BJ (cell line): ENCODE measurements around the gene OXTR. TPM values are rescaled to one million over a fixed set of nuclear protein-coding genes. Genes with fewer than 3 reads are reported as not detected.

Experiments used
- CTCF ChIA-PET: fragments of 350-600 bp; formaldehyde crosslinking; extraction: SDS; loops from one replicate; lab custom pipeline; 2021; ENCODE audit warnings: antibody characterized with exemption, inconsistent platforms; lab: Yijun Ruan, JAX
- POLR2A ChIA-PET: fragments of 300-600 bp; sonication (Branson Sonifier 250); formaldehyde crosslinking; extraction: SDS; loops from one replicate; lab custom pipeline; 2021; ENCODE audit warnings: antibody characterized with exemption; lab: Charles Lee
- DNase-seq: peaks from one replicate; pipeline ENCODE4 v3.0.0-alpha.2; 2011; ENCODE audit warnings: low read depth
- H3K27me3 ChIP-seq: 2 replicates; pipeline ENCODE4 v1.6.0; 2011; ENCODE audit warnings: low read length; ENCODE audit not compliant: control insufficient read depth, insufficient read depth
- H3K36me3 ChIP-seq: 2 replicates; pipeline ENCODE4 v1.5.1; 2011; ENCODE audit warnings: low read length; ENCODE audit not compliant: control insufficient read depth, insufficient read depth
- H3K4me3 ChIP-seq: 2 replicates; pipeline ENCODE4 v1.5.1; 2011; ENCODE audit warnings: low read depth, mild to moderate bottlenecking, control low read depth, low read length
- polyA plus RNA-seq: library from polyadenylated mRNA; depleted of rRNA; stranded (reverse); fragments of >200 nt; gene quantifications from 2 replicates; pipeline ENCODE4 v1.2.3, GENCODE V29; 2011
- TF ChIP-seq, protein P1 (sequence below): IDR thresholded peaks from 2 replicates; pipeline ENCODE4 v1.5.1; 2011; ENCODE audit warnings: low read depth, mild to moderate bottlenecking, control low read depth, inconsistent platforms, low read length, moderate library complexity; ENCODE audit not compliant: insufficient read depth

Gene OXTR
- polyA plus RNA-seq, 1 experiment = 195 TPM

DNA sequence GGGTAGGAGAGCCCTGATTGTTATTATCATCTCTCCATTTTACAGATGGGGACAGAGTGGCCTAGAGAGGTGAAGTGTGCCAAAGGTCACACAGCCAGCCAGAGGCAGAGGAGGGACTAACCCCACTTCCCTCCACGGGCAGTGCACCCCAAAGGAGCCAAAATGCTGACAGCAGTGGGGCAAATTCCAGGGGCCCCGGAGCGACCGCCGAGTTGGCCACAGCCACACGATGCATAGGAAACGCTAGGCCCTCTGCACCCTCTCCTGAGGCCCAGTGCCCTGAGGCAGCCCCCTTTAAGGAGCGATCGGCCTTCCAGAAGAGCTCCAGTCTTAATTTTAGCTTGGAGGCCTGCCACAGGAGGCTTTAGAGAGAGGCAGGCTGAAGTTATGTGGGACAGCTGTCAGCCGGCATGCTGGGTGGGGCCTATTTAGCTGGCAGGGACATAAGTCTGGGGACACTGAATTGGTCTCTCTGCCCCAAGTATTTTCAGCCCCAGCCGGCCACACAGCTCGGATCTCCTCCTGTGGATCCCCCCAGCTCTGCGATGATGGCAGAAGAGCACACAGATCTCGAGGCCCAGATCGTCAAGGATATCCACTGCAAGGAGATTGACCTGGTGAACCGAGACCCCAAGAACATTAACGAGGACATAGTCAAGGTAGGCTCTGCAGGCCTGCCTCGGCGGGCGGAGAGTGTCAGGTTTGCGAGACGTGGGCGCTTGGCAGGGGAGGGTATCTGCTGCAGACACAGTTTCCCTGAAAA is 35.9 kb downstream of the OXTR start, which contains the start of gene CAV3:
CAV3 (plus strand) TSS at position 471 of the 763 bp plus-strand sequence; CDS start at position 546, 75 bp downstream.
- no peak for DNase-seq
- ChIA-PET POLR2A (no interaction called here), CTCF (interaction anchor here (0.9 kb wide), 1 partner anchor 25 kb away, joined by 3 read pairs; no protein-coding TSS in a partner anchor)
- no peaks in the 10 kb centered on the region for H3K27me3 ChIP-seq
- no peak within 1 kb of the TSS for H3K4me3 ChIP-seq
- TF ChIP-seq, protein P1, sequence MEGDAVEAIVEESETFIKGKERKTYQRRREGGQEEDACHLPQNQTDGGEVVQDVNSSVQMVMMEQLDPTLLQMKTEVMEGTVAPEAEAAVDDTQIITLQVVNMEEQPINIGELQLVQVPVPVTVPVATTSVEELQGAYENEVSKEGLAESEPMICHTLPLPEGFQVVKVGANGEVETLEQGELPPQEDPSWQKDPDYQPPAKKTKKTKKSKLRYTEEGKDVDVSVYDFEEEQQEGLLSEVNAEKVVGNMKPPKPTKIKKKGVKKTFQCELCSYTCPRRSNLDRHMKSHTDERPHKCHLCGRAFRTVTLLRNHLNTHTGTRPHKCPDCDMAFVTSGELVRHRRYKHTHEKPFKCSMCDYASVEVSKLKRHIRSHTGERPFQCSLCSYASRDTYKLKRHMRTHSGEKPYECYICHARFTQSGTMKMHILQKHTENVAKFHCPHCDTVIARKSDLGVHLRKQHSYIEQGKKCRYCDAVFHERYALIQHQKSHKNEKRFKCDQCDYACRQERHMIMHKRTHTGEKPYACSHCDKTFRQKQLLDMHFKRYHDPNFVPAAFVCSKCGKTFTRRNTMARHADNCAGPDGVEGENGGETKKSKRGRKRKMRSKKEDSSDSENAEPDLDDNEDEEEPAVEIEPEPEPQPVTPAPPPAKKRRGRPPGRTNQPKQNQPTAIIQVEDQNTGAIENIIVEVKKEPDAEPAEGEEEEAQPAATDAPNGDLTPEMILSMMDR = no peak
- H3K36me3 ChIP-seq = no peaks in the 10 kb centered on the region

DNA sequence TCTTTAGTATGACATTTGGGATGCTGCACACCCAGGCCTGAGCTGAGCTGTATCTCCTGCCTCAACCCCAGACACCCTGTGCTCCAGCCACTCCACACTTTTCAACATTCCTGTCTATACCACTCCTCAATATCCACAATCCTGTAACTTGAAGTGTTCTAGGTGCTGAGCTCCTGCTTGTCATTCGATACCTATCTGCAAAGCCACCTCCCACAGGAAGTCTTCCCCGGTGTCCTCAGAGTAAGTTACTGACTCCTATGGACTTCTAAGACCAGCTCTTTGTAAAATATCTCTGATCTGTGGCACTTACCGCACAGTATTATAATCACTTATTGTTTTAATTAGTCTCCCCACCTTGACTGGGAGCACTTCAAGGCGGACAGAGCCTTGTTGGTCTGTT is 37.0 kb downstream of the OXTR start:
- Histone ChIP-seq H3K27me3 (no peaks in the 10 kb centered on the region), H3K36me3 (no peaks in the 10 kb centered on the region), H3K4me3 (no peak overlapping the region)
- TF ChIP-seq, protein P1 = no peak
- POLR2A ChIA-PET = no interaction called here
- DNase-seq = no peak
- CTCF ChIA-PET = no interaction called here

DNA sequence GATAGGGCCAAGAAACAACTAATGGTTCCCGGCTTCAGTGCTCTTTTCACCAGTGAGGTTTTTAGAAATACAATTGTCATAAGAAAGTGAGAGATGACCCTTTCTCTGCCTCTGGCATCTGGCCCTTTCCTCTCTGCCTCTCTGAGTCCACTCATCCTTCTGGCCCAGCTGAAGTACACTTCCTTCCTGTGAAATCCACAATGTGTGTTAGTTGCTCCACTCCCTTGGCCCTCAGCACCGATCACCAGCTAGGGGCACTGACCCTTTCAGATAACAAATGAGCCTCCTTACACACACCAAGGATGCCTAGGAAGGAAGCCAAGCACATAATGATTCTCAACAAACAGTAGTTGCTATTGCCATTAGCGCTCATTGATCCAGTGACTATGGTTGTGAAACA is 38.8 kb downstream of the OXTR start:
- TF ChIP-seq, protein P1 = no peak
- Histone ChIP-seq H3K36me3 (no peaks in the 10 kb centered on the region), H3K27me3 (no peaks in the 10 kb centered on the region), H3K4me3 (no peak overlapping the region)
- POLR2A ChIA-PET = no interaction called here
- CTCF ChIA-PET = interaction anchor here (1.4 to 3.4 kb wide), 2 partner anchors 10 to 17 kb away, joined by 3 to 19 read pairs; no protein-coding TSS in a partner anchor
- no peak for DNase-seq

DNA sequence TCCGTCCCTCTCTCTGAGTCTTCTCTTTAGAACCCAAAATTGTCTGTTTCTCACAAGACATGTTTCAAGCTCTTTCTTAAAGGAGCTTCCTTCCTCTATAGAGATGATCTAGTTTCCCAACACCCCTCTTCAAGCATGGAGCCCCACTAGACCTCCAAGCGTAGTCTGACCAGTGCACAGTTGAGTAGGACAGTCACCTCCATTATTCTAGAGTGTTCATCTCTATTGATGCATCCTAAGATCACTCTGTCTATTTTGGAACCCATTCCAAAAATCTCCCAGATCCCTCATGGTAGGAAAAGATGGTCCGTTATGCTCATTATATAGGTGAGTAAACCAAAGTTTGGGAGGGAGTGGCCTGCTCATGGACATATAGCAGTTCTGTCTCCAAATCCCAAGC is 39.9 kb downstream of the OXTR start:
- H3K4me3 ChIP-seq = no peak overlapping the region
- ChIA-PET POLR2A (no interaction called here), CTCF (interaction anchor here (1.4 to 3.4 kb wide), 2 partner anchors 11 to 16 kb away, joined by 3 to 19 read pairs; no protein-coding TSS in a partner anchor)
- H3K27me3 ChIP-seq = no peaks in the 10 kb centered on the region
- no peak for DNase-seq
- H3K36me3 ChIP-seq = no peaks in the 10 kb centered on the region
- TF ChIP-seq, protein P1 = no peak

DNA sequence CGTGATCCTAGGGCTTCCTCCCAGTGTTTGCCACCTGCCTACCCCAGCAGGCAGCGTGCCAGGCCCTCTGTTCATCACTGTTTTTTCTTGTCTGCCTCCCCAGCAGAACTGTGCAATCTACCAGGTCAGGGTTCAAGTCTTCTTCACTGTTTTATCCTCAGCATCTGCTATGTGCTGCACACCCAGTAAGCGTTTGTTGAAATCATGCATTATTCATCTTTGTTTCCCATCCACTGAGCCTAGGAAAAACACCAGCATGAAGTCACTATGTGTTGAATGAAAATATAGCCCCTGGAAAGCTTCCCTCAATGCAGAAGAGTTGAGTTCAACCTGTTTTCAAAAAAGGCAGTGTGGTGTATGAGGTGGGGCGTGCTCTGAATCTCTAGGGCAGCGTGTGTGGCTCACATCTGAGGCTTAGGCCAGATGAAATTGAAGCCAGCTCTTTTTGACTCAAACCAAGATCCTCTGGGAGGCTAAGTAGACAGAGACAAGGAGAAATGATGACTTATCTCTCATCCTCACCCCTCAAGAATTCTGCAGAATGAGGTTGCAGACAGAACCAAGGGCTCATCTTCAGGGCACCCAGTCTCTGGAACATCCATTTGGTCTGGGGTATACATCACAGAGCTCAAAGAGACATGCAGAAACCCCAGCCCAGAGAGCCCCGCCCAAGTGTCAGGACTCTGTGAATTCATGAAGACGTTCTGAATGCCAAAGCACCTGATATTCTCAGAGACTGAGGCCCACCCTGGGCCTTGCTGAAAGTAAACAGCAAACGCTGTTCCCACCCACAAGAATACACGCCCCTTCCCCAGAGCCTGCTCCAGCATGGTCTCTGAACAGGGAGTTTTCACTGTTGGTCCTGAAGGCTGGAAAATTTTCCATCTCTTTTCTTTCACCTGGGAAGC is 41.6 kb downstream of the OXTR start:
- no peak overlapping the region for H3K4me3 ChIP-seq
- TF ChIP-seq, protein P1 = no peak
- H3K36me3 ChIP-seq = no peaks in the 10 kb centered on the region
- ChIA-PET CTCF (no interaction called here), POLR2A (interaction anchor here (0.5 kb wide), 1 partner anchor 16 kb away, joined by 4 read pairs; no protein-coding TSS in a partner anchor)
- H3K27me3 ChIP-seq = no peaks in the 10 kb centered on the region
- DNase-seq = no peak
